HepG2 (cell line): Measurements from ENCODE around the gene ZNF230. TPM values are rescaled to one million over a fixed set of nuclear protein-coding genes. Genes with fewer than 3 reads are reported as not detected.

Experiments used
- ATAC-seq: fragments of 200-7000 bp; cut with Tn5 transposase; 3 replicates; pipeline ENCODE4 v1.9.1; 2020; ENCODE audit warnings: mild to moderate bottlenecking, moderate library complexity
- BruUV-seq: library from RNA; stranded (reverse); fragments of 400-500 nt; replicated peaks from 2 replicates; lab custom pipeline; 2021; lab: Mats Ljungman, UMichigan
- CTCF ChIA-PET: fragments of 300-600 bp; formaldehyde crosslinking; extraction: SDS; loops from one replicate; lab custom pipeline; 2021; ENCODE audit warnings: low total read pairs, inconsistent platforms, low intra/inter-chr PET ratio; lab: Yijun Ruan, JAX
- POLR2A ChIA-PET: fragments of 350-600 bp; sonication (Branson Sonifier 250); formaldehyde crosslinking; loops from one replicate; lab custom pipeline; 2020; ENCODE audit warnings: antibody characterized with exemption, inconsistent platforms; lab: Yijun Ruan, JAX
- DNase-seq: peaks from one replicate; pipeline ENCODE4 v3.0.0-alpha.2; 2015; ENCODE audit warnings: low spot score
- FAIRE-seq: peaks from 3 replicates; lab custom pipeline; 2011; peaks lifted over from hg19 to GRCh38; lab: Jason Lieb, UNC
- H2AFZ ChIP-seq: one replicate; pipeline ENCODE4 v1.6.1; 2011; ENCODE audit warnings: low read length, inconsistent platforms
- H3K27ac ChIP-seq: fragments of 300-600 bp; 3 replicates; pipeline ENCODE4 v1.8.0; 2011; ENCODE audit warnings: mixed run types, mild to moderate bottlenecking, mixed read lengths, low read length, inconsistent platforms; ENCODE audit not compliant: insufficient read depth; ENCODE audit errors: extremely low read length
- H3K27me3 ChIP-seq, 2 experiments: fragments of 200-600 bp in 1 of 2; 2 replicates in 1 of 2; 3 replicates in 1 of 2; pipeline versions ENCODE4 v1.6.0 to v1.8.0; 2011; ENCODE audit warnings: low read length in 2 of 2, mild to moderate bottlenecking in 2 of 2, moderate library complexity in 2 of 2, inconsistent platforms in 1 of 2; ENCODE audit not compliant: insufficient read depth in 2 of 2, control insufficient read depth in 1 of 2
- H3K36me3 ChIP-seq, 2 experiments: fragments of 200-600 bp in 1 of 2; replicated peaks in 1 of 2; 2 replicates in 1 of 2; 3 replicates in 1 of 2; pipeline versions ENCODE4 v1.5.1 to v1.8.0; 2011; ENCODE audit warnings: low read length in 2 of 2, inconsistent platforms in 1 of 2; ENCODE audit not compliant: insufficient read depth in 2 of 2, control insufficient read depth in 1 of 2
- H3K4me1 ChIP-seq: 2 replicates; pipeline ENCODE4 v1.5.1; 2012; ENCODE audit warnings: low read length, inconsistent platforms; ENCODE audit not compliant: insufficient read depth
- H3K4me2 ChIP-seq: 2 replicates; pipeline ENCODE4 v1.6.0; 2011; ENCODE audit warnings: low read depth, low read length, inconsistent platforms
- H3K4me3 ChIP-seq, 3 experiments: fragments of 200-600 bp in 1 of 3; sonication (generic), shearing (Covaris generic) in 1 of 3; replicated peaks in 1 of 3; 2 replicates each; pipeline ENCODE4 v1.5.1; 2011 to 2016; ENCODE audit warnings: low read length in 3 of 3, inconsistent platforms in 2 of 3, low read depth in 2 of 3, mild to moderate bottlenecking in 2 of 3, control low read depth in 1 of 3, mixed read lengths in 1 of 3; ENCODE audit not compliant: insufficient read depth in 1 of 3
- H3K79me2 ChIP-seq: one replicate; pipeline ENCODE4 v1.6.1; 2011; ENCODE audit warnings: low read length, inconsistent platforms; ENCODE audit not compliant: insufficient read depth
- H3K9ac ChIP-seq: 2 replicates; pipeline ENCODE4 v1.6.0; 2011; ENCODE audit warnings: mild to moderate bottlenecking, low read depth, low read length, inconsistent platforms; ENCODE audit not compliant: insufficient read depth
- H3K9me3 ChIP-seq: 2 replicates; pipeline ENCODE4 v1.5.1; 2012; ENCODE audit warnings: mild to moderate bottlenecking, low read length
- H4K20me1 ChIP-seq: 2 replicates; pipeline ENCODE4 v1.6.0; 2011; ENCODE audit warnings: inconsistent platforms, mild to moderate bottlenecking, low read length, moderate library complexity; ENCODE audit not compliant: insufficient read depth
- HMG20B ChIP-seq: conservative IDR thresholded peaks from 2 replicates; pipeline ENCODE4 v1.6.1; 2016; ENCODE audit warnings: missing genetic modification reagents, missing compliant biosample characterization
- MXD1 ChIP-seq: sonication (generic); formaldehyde crosslinking; IDR thresholded peaks from 2 replicates; pipeline ENCODE4 v1.4.0; 2020; ENCODE audit warnings: mild to moderate bottlenecking, missing genetic modification reagents
- RBAK ChIP-seq: sonication (generic); formaldehyde crosslinking; IDR thresholded peaks from 2 replicates; pipeline ENCODE4 v1.5.1; 2020; ENCODE audit warnings: mild to moderate bottlenecking, missing genetic modification reagents
- SKI ChIP-seq: fragments of 450-650 bp; IDR thresholded peaks from one replicate; pipeline ENCODE4 v1.6.1; 2018; ENCODE audit warnings: mild to moderate bottlenecking; ENCODE audit not compliant: partially characterized antibody
- ZBTB46 ChIP-seq: sonication (generic); formaldehyde crosslinking; IDR thresholded peaks from 2 replicates; pipeline ENCODE4 v1.4.0; 2020; ENCODE audit warnings: mild to moderate bottlenecking, missing genetic modification reagents, borderline replicate concordance
- ZMYM2 ChIP-seq: sonication (generic); formaldehyde crosslinking; IDR thresholded peaks from 2 replicates; pipeline ENCODE4 v1.8.0; 2022; ENCODE audit warnings: mild to moderate bottlenecking, missing genetic modification reagents
- ZNF430 ChIP-seq: sonication (generic); formaldehyde crosslinking; IDR thresholded peaks from 2 replicates; pipeline ENCODE4 v1.9.0; 2021; ENCODE audit warnings: mild to moderate bottlenecking, missing genetic modification reagents
- ZNF557 ChIP-seq: sonication (generic); formaldehyde crosslinking; IDR thresholded peaks from 2 replicates; pipeline ENCODE4 v1.4.0; 2020; ENCODE audit warnings: missing genetic modification reagents
- ZNF652 ChIP-seq: IDR thresholded peaks from 2 replicates; pipeline ENCODE4 v1.6.1; 2016; ENCODE audit warnings: low read depth, borderline replicate concordance
- whole genome bisulfite sequencing: methylation state at CpG from one replicate; pipeline ENCODE4 v1.1.6; 2017; ENCODE audit warnings: low lambda C conversion rate; 5-methylcytosine and 5-hydroxymethylcytosine counted together
- in situ Hi-C: cut with HindIII; loops from 2 replicates; pipeline ENCODE4 v1.10.0; 2017; ENCODE audit warnings: low pct_unique_long_range_greater_than_20kb; ENCODE audit not compliant: extremely low pct_ligation_motif_present
- intact Hi-C: fragments of 100-400 bp; cut with micrococcal nuclease; formaldehyde crosslinking; loops from one replicate; pipeline ENCODE4 v1.10.0; 2022; ENCODE audit not compliant: unreplicated experiment
- polyA plus RNA-seq, 8 experiments: library from polyadenylated mRNA; depleted of rRNA in 3 of 8; stranded (reverse) in 7 of 8; unstranded in 1 of 8; fragments of >200 nt; fragmentation: Illumina TruSeq in 4 of 8; extraction: Trizol in 4 of 8; gene quantifications; 2 replicates each; pipeline versions ENCODE4 v1.2.1 to v1.2.3, GENCODE V29; 2011 to 2016; ENCODE audit warnings: low read depth in 4 of 8, missing spikeins in 1 of 8, mixed read lengths in 1 of 8; ENCODE audit not compliant: insufficient read depth in 1 of 8
- total RNA-seq, 5 experiments: library from RNA; depleted of rRNA; stranded (reverse); fragments of >200 nt; fragmentation: Illumina TruSeq; extraction: Trizol; gene quantifications; 2 replicates each; pipeline ENCODE4 v1.2.3, GENCODE V29; 2016; ENCODE audit warnings: low read depth in 1 of 5

The ZNF230 gene
- total and polyA plus RNA-seq, 2 of the 13 experiments (the other 11 are each of a cell fraction or from before 2014, with no cell fraction given), result 2.4 to 5.5 TPM

GRCh38 chr19:44050740-44051649 is 48.2 kb downstream of the ZNF230 start:
- Histone ChIP-seq H4K20me1 (no peaks in the 10 kb centered on the region), H3K9me3 (no peaks in the 10 kb centered on the region), H3K4me3 (peak overlapping the region; percentile 32 to 78 (median 56); a peak in 5 of 6 replicates), H3K9ac (0 out of 2 replicates have a peak overlapping the region, but pooled peaks have one; percentile 14), H3K36me3 (0 out of 5 replicates have a peak, but pooled peaks cover 1 to 8% of the 10 kb centered on the region in 2 experiments), H3K27me3 (no peaks in the 10 kb centered on the region; a peak in 1 of 5 replicates), H3K4me2 (peak overlapping the region; percentile 69), H2AFZ (peak overlapping the region; percentile 95), H3K79me2 (peaks cover 4% of the 10 kb centered on the region), H3K27ac (no peak overlapping the region)
- in situ Hi-C loops (no loop called here), intact Hi-C loops (no loop called here)
- BruUV-seq, result TSS peak; percentile 79
- no peak for FAIRE-seq
- DNase-seq, result no peak
- ATAC-seq, result no peak
- 77% methylated on average over 21 of the region's 21 CpGs for WGBS
- CTCF ChIA-PET, result no interaction called here
- TF ChIP-seq ZNF652 (CRISPR knock-in tag) (no peak), SKI (no peak), RBAK (no peak), HMG20B (CRISPR knock-in tag) (no peak), ZNF557 (CRISPR knock-in tag) (no peak), ZNF430 (CRISPR knock-in tag) (0 out of 2 replicates have a peak, but pooled peaks have one; percentile 39), MXD1 (CRISPR knock-in tag) (no peak), ZBTB46 (CRISPR knock-in tag) (no peak), ZMYM2 (CRISPR knock-in tag) (0 out of 2 replicates have a peak, but pooled peaks have one; percentile 19)
- TF ChIP-seq, all 625 proteins: peak for 2
- POLR2A ChIA-PET, result interaction anchor here (0.7 to 3.4 kb wide), 11 partner anchors 8 to 161 kb away, joined by 3 to 17 read pairs (median 6); partner anchors contain the start of genes ZNF224, ZNF226, ZNF227 and ZNF230
- H3K4me1 ChIP-seq, result peaks cover 32% of the 10 kb centered on the region
